Endodermal cell (in vitro differentiated cells): ENCODE data around the gene DBH. TPM values are rescaled to one million over a fixed set of nuclear protein-coding genes. Genes with fewer than 3 reads are reported as not detected.

Source experiments
- DNase-seq: peaks from one replicate; pipeline ENCODE4 v3.0.0-alpha.2; 2017
- H3K27ac ChIP-seq: 2 replicates; pipeline ENCODE4 v1.5.1; 2013; ENCODE audit warnings: mild to moderate bottlenecking, low read depth, low read length, moderate library complexity
- H3K27me3 ChIP-seq: 2 replicates; pipeline ENCODE4 v1.6.1; 2013; ENCODE audit warnings: mild to moderate bottlenecking, low read length, moderate library complexity; ENCODE audit not compliant: insufficient read depth, control insufficient read depth, poor library complexity, severe bottlenecking
- H3K36me3 ChIP-seq: 2 replicates; pipeline ENCODE4 v1.7.0; 2013; ENCODE audit warnings: mild to moderate bottlenecking, low read length, moderate library complexity; ENCODE audit not compliant: control insufficient read depth, insufficient read depth
- H3K4me1 ChIP-seq: one replicate; pipeline ENCODE4 v1.7.0; 2013; ENCODE audit warnings: low read length; ENCODE audit not compliant: control insufficient read depth, insufficient read depth
- H3K4me3 ChIP-seq: 2 replicates; pipeline ENCODE4 v1.5.1; 2013; ENCODE audit warnings: mild to moderate bottlenecking, low read length, moderate library complexity
- H3K9ac ChIP-seq: 2 replicates; pipeline ENCODE4 v1.6.1; 2013; ENCODE audit warnings: mild to moderate bottlenecking, low read length, moderate library complexity; ENCODE audit not compliant: poor library complexity, severe bottlenecking; ENCODE audit errors: extremely low read depth
- H3K9me3 ChIP-seq: 2 replicates; pipeline ENCODE4 v1.6.1; 2013; ENCODE audit warnings: mild to moderate bottlenecking, low read length, moderate library complexity; ENCODE audit not compliant: control insufficient read depth
- H3K27ac Mint-ChIP-seq: 2 replicates; pipeline ENCODE4 v1.8.0; 2020; ENCODE audit warnings: mixed read lengths
- H3K27me3 Mint-ChIP-seq: 2 replicates; pipeline ENCODE4 v1.8.0; 2021; ENCODE audit warnings: mild to moderate bottlenecking, mixed read lengths; ENCODE audit not compliant: insufficient read depth
- H3K36me3 Mint-ChIP-seq: 2 replicates; pipeline ENCODE4 v1.8.0; 2020; ENCODE audit warnings: low read depth, mixed read lengths
- H3K4me1 Mint-ChIP-seq: 2 replicates; pipeline ENCODE4 v1.8.0; 2020; ENCODE audit warnings: mixed read lengths
- H3K4me3 Mint-ChIP-seq: 2 replicates; pipeline ENCODE4 v1.8.0; 2020; ENCODE audit warnings: mild to moderate bottlenecking, moderate library complexity, mixed read lengths
- H3K9me3 Mint-ChIP-seq: 2 replicates; pipeline ENCODE4 v1.8.0; 2020; ENCODE audit warnings: mild to moderate bottlenecking, mixed read lengths
- WGBS, 2 experiments: methylation state at CpG; one replicate each; pipeline versions ENCODE4 v1.1.5 to v1.1.7; 2013; ENCODE audit warnings: missing lambda C conversion rate in 2 of 2, mixed read lengths in 1 of 2; ENCODE audit not compliant: insufficient coverage in 1 of 2, insufficient read length in 1 of 2; 5-methylcytosine and 5-hydroxymethylcytosine counted together
- total RNA-seq, 2 donors: library from RNA; stranded (reverse); fragmentation: NEBNext Ultra II Directional in 1 of 2; extraction: Animal tissue kit (Norgen Biotek cat#: 25700) in 1 of 2; gene quantifications; 2 replicates in 1 of 2; 3 replicates in 1 of 2; pipeline ENCODE4 v1.2.1, GENCODE V29; 2021
- TF ChIP-seq, protein P1 (sequence below): fragments of 200-600 bp; sonication (generic); conservative IDR thresholded peaks from 2 replicates; pipeline ENCODE4 v1.5.0; 2021; ENCODE audit warnings: antibody characterized with exemption, mild to moderate bottlenecking

The DBH gene
- total RNA-seq, 2 donors from 2014 or later: not detected

DNA sequence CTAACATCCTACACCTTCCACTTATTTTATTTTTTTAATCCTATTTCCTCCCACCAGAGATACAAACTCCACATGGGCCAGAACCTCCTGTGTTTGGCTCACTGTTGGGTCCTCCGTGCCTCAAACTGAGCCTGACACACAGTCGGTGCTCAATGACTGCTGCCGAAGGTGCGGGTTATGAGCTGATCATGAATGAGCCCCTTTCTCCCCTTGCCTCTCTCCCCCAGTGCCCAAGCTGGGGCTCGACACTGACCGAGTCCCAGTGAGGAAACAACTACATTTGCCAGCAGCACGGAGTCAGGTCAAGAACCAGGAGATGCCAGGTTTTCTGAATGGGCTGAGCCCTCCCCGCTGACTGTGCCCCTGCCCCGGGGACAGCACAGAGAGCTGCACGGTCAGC, 57.0 kb downstream of the DBH start:
- no peaks in the 10 kb centered on the region for H3K9me3 ChIP-seq
- no peak overlapping the region for H3K4me3 ChIP-seq
- H3K4me3 Mint-ChIP-seq: no peak overlapping the region
- no peak overlapping the region for H3K27ac ChIP-seq
- no peak overlapping the region for H3K27ac Mint-ChIP-seq
- WGBS, 2 experiments: 93% methylated on average over 9 to 10 of the region's 10 CpGs
- no peaks in the 10 kb centered on the region for H3K27me3 Mint-ChIP-seq
- no peaks in the 10 kb centered on the region for H3K36me3 Mint-ChIP-seq
- TF ChIP-seq, protein P1, sequence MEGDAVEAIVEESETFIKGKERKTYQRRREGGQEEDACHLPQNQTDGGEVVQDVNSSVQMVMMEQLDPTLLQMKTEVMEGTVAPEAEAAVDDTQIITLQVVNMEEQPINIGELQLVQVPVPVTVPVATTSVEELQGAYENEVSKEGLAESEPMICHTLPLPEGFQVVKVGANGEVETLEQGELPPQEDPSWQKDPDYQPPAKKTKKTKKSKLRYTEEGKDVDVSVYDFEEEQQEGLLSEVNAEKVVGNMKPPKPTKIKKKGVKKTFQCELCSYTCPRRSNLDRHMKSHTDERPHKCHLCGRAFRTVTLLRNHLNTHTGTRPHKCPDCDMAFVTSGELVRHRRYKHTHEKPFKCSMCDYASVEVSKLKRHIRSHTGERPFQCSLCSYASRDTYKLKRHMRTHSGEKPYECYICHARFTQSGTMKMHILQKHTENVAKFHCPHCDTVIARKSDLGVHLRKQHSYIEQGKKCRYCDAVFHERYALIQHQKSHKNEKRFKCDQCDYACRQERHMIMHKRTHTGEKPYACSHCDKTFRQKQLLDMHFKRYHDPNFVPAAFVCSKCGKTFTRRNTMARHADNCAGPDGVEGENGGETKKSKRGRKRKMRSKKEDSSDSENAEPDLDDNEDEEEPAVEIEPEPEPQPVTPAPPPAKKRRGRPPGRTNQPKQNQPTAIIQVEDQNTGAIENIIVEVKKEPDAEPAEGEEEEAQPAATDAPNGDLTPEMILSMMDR: no peak
- no peak for DNase-seq
- no peaks in the 10 kb centered on the region for H3K4me1 ChIP-seq
- no peaks in the 10 kb centered on the region for H3K36me3 ChIP-seq
- H3K27me3 ChIP-seq: no peaks in the 10 kb centered on the region
- no peaks in the 10 kb centered on the region for H3K9me3 Mint-ChIP-seq
- no peak overlapping the region for H3K9ac ChIP-seq
- H3K4me1 Mint-ChIP-seq: no peaks in the 10 kb centered on the region

- Histone ChIP-seq H3K4me3 (no peak overlapping the region), H3K36me3 (no peaks in the 10 kb centered on the region), H3K27me3 (no peaks in the 10 kb centered on the region), H3K4me1 (no peaks in the 10 kb centered on the region), H3K9ac (no peak overlapping the region), H3K9me3 (no peaks in the 10 kb centered on the region), H3K27ac (no peak overlapping the region)
- WGBS, 2 experiments: 90 to 95% methylated on average over 30 to 32 of the region's 32 CpGs
- Mint-ChIP-seq H3K4me1 (no peaks in the 10 kb centered on the region), H3K9me3 (no peaks in the 10 kb centered on the region), H3K36me3 (no peaks in the 10 kb centered on the region), H3K4me3 (no peak overlapping the region), H3K27me3 (no peaks in the 10 kb centered on the region), H3K27ac (no peak overlapping the region)
- DNase-seq: no peak
- TF ChIP-seq, protein P1: no peak
Observed at GRCh38 chr9:133693703-133694529, 57.8 kb downstream of the DBH start.

DNA sequence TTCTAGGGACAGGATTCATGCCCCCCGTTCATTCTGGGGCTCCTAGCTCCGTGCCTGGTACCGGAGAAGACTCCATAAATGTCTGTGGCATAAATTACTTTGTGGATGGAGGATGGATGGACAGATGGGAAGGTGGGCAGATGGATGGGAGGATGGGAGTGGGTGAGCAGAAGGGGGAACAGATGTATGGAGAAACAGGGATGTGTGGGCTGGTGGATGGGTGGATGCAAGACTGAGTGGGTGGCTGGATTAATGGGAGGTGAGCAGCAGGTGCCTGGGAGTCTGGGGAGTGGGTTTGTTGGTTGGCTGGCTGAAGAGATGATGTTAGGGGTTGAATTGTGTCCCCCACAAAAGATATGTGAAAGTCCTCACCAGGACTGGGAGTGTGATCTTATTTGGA, 58.5 kb downstream of the DBH start:
- Mint-ChIP-seq H3K4me3 (no peak overlapping the region), H3K9me3 (no peaks in the 10 kb centered on the region), H3K4me1 (no peaks in the 10 kb centered on the region), H3K36me3 (no peaks in the 10 kb centered on the region), H3K27ac (no peak overlapping the region), H3K27me3 (no peaks in the 10 kb centered on the region)
- Histone ChIP-seq H3K36me3 (no peaks in the 10 kb centered on the region), H3K27me3 (no peaks in the 10 kb centered on the region), H3K4me1 (no peaks in the 10 kb centered on the region), H3K9ac (no peak overlapping the region), H3K27ac (no peak overlapping the region), H3K4me3 (no peak overlapping the region), H3K9me3 (no peaks in the 10 kb centered on the region)
- 71 to 100% methylated on average over 2 to 3 of the region's 3 CpGs for WGBS, 2 experiments
- TF ChIP-seq, protein P1: no peak
- DNase-seq: no peak
